Thoracic aorta (tissue), 2 donors: Measurements from ENCODE around the gene PMIS2. TPM values are rescaled to one million over a fixed set of nuclear protein-coding genes. Genes with fewer than 3 reads are reported as not detected.
"Not testable (repeated sequence)": the region's sequence is repeated elsewhere in the genome, so short reads cannot be mapped to it uniquely, and the experiment has no call there.

ENCODE experiments used
- ATAC-seq: fragments of 150-250 bp; one replicate; pipeline ENCODE4 v1.8.0; 2017; ENCODE audit warnings: low read depth; ENCODE audit not compliant: insufficient number of reproducible peaks, low FRiP score
- DNase-seq: peaks from one replicate; pipeline ENCODE4 v3.0.0-alpha.2; 2020; ENCODE audit warnings: low spot score
- H3K27ac ChIP-seq, 2 donors: fragments of 200-600 bp; sonication (generic); 1 replicate in 1 of 2; 2 replicates in 1 of 2; pipeline ENCODE4 v1.5.1; 2016; ENCODE audit warnings: mild to moderate bottlenecking in 2 of 2, moderate library complexity in 2 of 2
- H3K27me3 ChIP-seq: fragments of 200-600 bp; sonication (generic); replicated peaks from 2 replicates; pipeline ENCODE4 v1.6.0; 2016; ENCODE audit warnings: mild to moderate bottlenecking; ENCODE audit not compliant: insufficient read depth
- H3K36me3 ChIP-seq: fragments of 200-600 bp; sonication (generic); one replicate; pipeline ENCODE4 v1.5.1; 2016
- H3K4me1 ChIP-seq, 2 donors: fragments of 200-600 bp; sonication (generic); 1 replicate in 1 of 2; 2 replicates in 1 of 2; pipeline versions ENCODE4 v1.5.1 to v1.6.0; 2016; ENCODE audit warnings: low read depth in 2 of 2, mild to moderate bottlenecking in 1 of 2; ENCODE audit not compliant: control insufficient read depth in 1 of 2
- H3K4me3 ChIP-seq: fragments of 200-600 bp; sonication (generic); 2 replicates; pipeline ENCODE4 v1.5.1; 2016; ENCODE audit warnings: mild to moderate bottlenecking
- H3K9me3 ChIP-seq: fragments of 200-600 bp; sonication (generic); 2 replicates; pipeline ENCODE4 v1.5.1; 2016
- total RNA-seq, 2 donors: library from RNA; depleted of rRNA; stranded (reverse); fragments of >200 nt; gene quantifications; one replicate each; pipeline versions ENCODE4 v1.1.0 to v1.2.3, GENCODE V29; 2016
- TF ChIP-seq, protein P1 (sequence below): fragments of 200-600 bp; sonication (generic); IDR thresholded peaks from one replicate; pipeline ENCODE4 v1.5.1; 2019; ENCODE audit warnings: antibody characterized with exemption

Gene PMIS2
- total RNA-seq, 2 donors from 2014 or later = not detected

DNA sequence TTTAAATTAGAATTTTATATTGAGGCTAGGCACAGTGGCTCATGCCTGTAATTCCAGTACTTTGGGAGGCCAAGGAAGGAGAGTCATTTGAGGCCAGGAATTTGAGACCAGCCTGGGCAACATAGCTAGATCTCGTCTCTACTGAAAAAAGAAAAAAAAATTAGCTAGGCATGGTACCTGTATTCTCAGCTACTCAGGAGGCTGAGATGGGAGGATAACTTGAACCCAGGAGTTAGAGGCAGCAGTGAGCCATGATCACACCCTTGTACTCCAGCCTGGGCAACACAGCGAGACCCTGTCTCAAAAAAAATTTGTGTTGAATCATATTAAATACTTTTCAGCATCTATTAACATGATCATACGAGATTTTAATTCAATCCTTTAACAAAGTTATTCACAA is 4.9 kb downstream of the PMIS2 start:
- Histone ChIP-seq H3K9me3 (no peaks in the 10 kb centered on the region), H3K36me3 (no peaks in the 10 kb centered on the region), H3K27ac (no peak overlapping the region), H3K4me1 (no peaks in the 10 kb centered on the region), H3K27me3 (no peaks in the 10 kb centered on the region), H3K4me3 (no peak overlapping the region)
- ATAC-seq = no peak
- TF ChIP-seq, protein P1, sequence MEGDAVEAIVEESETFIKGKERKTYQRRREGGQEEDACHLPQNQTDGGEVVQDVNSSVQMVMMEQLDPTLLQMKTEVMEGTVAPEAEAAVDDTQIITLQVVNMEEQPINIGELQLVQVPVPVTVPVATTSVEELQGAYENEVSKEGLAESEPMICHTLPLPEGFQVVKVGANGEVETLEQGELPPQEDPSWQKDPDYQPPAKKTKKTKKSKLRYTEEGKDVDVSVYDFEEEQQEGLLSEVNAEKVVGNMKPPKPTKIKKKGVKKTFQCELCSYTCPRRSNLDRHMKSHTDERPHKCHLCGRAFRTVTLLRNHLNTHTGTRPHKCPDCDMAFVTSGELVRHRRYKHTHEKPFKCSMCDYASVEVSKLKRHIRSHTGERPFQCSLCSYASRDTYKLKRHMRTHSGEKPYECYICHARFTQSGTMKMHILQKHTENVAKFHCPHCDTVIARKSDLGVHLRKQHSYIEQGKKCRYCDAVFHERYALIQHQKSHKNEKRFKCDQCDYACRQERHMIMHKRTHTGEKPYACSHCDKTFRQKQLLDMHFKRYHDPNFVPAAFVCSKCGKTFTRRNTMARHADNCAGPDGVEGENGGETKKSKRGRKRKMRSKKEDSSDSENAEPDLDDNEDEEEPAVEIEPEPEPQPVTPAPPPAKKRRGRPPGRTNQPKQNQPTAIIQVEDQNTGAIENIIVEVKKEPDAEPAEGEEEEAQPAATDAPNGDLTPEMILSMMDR = no peak
- DNase-seq = no peak

DNA sequence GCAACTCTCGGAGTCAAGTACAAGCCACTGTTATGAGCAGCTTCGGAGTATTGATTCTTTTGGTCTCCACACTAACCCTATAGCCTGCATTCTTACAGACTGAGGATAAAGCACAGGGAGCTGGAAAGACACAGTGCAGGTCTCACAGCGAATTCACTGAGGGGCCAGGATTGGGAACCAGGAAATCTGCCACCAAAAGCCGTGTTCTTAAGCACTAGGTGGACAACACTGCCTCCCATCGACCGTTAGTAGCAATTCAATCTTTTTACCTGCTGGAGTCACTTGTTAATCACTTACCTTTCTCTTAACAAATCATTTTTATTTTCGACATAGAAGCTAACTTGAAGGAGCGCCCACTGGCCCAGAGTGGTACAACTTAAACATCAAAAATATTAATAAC is 6.3 kb downstream of the PMIS2 start:
- Histone ChIP-seq H3K9me3 (no peaks in the 10 kb centered on the region), H3K4me3 (no peak overlapping the region), H3K27ac (no peak overlapping the region), H3K4me1 (no peaks in the 10 kb centered on the region), H3K27me3 (no peaks in the 10 kb centered on the region), H3K36me3 (no peaks in the 10 kb centered on the region)
- DNase-seq = no peak
- no peak for ATAC-seq
- TF ChIP-seq, protein P1 = no peak

DNA sequence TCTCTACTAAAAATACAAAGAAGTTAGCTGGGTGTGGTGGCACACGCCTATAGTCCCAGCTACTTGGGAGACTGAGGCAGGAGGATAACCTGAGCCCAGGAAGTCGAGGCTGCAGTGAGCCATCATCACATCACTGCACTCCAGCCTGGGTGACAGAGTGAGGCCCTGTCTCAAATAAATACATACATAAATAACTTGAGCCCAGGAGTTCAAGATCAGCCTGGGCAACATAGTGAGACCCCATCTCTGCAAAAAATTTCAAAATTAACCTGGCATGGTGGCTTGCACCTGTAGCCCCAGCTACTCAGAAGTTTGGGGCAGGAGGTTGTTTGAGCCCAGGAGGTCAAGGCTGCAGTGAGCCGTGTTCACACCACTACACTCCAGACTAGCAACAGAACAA is 9.1 kb downstream of the PMIS2 start:
- not testable (repeated sequence) for ATAC-seq, H3K27ac ChIP-seq, H3K27me3 ChIP-seq, DNase-seq, H3K4me3 ChIP-seq, H3K36me3 ChIP-seq, H3K9me3 ChIP-seq, H3K4me1 ChIP-seq

DNA sequence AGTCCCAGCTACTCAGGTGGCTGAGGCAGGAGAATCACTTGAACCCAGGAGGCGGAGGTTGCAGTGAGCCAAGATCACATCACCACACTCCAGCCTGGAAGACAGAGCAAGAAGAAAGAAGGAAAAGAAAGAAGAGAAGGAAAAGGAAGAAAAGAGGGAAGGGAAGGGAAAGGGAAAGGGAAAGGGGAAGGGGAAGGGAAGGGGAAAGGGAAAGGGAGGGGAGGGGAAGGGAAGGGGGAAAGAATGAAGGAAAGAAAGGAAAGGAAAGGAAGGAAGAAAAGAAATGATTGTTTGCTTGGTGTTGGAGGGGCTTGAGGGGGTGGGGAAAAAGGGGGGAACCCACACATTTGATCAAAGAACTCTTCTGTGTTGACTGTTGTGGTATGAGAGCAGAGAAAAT is 10.0 kb downstream of the PMIS2 start:
- ATAC-seq (no peak), DNase-seq (no peak)
- Histone ChIP-seq H3K4me3 (no peak overlapping the region), H3K9me3 (no peaks in the 10 kb centered on the region), H3K27ac (no peak overlapping the region), H3K4me1 (no peaks in the 10 kb centered on the region), H3K36me3 (no peaks in the 10 kb centered on the region), H3K27me3 (no peaks in the 10 kb centered on the region)
- TF ChIP-seq, protein P1 = no peak

DNA sequence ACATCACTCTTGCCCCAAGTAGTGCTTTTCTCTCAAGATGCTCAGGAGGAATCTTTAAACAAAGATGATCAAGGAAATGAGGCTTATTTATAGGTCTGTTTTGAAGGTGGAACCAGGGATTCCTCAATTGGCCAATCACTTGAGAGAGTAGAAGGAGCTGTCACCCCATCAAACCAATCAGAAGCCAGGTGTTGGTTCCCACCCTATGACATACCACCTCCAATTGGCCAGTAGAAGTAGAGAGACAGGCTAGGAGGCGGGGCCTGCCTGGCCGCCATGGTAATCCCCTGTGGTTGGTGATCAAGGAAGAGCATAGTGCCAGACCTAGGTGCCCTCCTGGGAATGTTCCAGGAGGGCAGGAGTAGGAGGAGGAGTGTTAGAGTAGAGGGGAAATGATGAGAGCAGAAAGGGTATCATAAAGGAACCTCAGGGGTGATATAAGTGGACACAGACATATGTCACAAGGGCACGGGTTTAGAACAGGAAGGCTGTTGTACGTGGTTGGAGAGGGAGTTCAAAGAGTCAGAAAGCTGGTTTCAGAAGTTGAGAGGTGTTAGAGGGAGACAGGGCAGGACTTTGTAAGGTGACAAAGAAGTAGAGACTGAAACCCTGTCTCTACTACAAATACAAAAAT is 10.5 kb downstream of the PMIS2 start:
- ATAC-seq (no peak), DNase-seq (no peak)
- H3K36me3 ChIP-seq = no peaks in the 10 kb centered on the region
- H3K4me1 ChIP-seq = no peaks in the 10 kb centered on the region
- no peaks in the 10 kb centered on the region for H3K27me3 ChIP-seq
- H3K27ac ChIP-seq = no peak overlapping the region
- H3K4me3 ChIP-seq = no peak overlapping the region
- TF ChIP-seq, protein P1 = no peak
- H3K9me3 ChIP-seq = no peaks in the 10 kb centered on the region

DNA sequence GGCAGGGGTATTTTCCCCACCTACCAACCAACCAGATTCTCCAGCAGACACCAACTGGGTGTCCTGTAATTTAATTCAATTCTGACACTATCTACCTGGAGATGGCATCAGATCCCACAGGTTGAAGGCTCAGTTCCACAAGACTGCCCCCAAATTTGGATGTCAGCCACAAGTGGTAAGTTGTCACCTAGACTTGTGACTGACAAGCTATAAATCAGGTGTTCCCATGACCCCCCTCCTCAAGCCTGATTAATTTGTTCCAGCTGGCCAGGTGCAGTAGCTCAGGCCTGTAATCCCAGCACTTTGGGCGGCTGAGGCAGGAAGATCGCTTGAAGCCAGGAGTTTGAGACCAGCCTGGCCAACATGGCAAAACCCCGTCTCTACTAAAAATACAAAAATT is 16.0 kb downstream of the PMIS2 start:
- TF ChIP-seq, protein P1 = no peak
- no peaks in the 10 kb centered on the region for H3K27me3 ChIP-seq
- no peak overlapping the region for H3K4me3 ChIP-seq
- no peak for ATAC-seq
- H3K4me1 ChIP-seq = no peaks in the 10 kb centered on the region
- no peak overlapping the region for H3K27ac ChIP-seq
- DNase-seq = no peak
- no peaks in the 10 kb centered on the region for H3K9me3 ChIP-seq
- no peaks in the 10 kb centered on the region for H3K36me3 ChIP-seq

DNA sequence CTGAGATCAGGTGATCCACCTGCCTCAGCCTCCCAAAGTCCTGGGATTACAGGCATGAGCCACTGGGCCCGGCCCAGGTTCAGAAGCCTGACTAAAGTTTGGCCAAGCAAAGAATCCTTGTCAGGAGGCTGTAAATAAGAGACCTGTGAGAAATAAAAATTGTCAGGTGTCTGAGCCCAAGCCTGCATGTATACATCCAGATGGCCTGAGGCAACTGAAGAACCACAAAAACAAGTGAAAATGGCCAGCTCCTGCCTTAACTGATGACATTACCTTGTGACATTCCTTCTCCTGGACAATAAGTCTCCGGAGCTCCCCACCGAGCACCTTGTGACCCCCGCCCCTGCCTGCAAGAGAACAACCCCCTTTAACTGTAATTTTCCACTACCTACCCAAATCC is 18.5 kb downstream of the PMIS2 start:
- not testable (repeated sequence) for H3K27me3 ChIP-seq, H3K36me3 ChIP-seq, H3K4me3 ChIP-seq, H3K27ac ChIP-seq, H3K9me3 ChIP-seq, DNase-seq, ATAC-seq, H3K4me1 ChIP-seq

DNA sequence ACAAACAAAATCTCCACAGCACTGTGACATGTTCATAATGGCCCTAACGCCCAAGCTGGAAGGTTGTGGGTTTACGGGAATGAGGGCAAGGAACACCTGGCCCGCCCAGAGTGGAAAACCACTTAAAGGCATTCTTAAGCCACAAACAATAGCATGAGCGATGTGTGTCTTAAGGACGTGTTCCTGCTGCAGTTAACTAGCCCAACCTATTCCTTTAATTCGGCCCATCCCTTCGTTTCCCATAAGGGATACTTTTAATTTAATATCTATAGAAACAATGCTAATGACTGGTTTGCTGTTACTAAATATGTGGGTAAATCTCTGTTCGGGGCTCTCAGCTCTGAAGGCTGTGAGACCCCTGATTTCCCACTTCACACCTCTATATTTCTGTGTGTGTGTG is 21.2 kb downstream of the PMIS2 start:
- H3K4me1 ChIP-seq, DNase-seq, H3K27ac ChIP-seq, H3K27me3 ChIP-seq, H3K9me3 ChIP-seq, H3K4me3 ChIP-seq, ATAC-seq, H3K36me3 ChIP-seq: not testable (repeated sequence)
